Ishikawa (cell line): ENCODE measurements around the gene EML3.

Source experiments
- CEBPB ChIP-seq: IDR thresholded peaks from 2 replicates; pipeline ENCODE4 v1.6.1; 2012
- CREB1 ChIP-seq: IDR thresholded peaks from 2 replicates; pipeline ENCODE4 v1.6.1; 2012; ENCODE audit warnings: low read depth
- EGR1 ChIP-seq: IDR thresholded peaks from 2 replicates; pipeline ENCODE4 v1.6.1; 2012
- EP300 ChIP-seq: IDR thresholded peaks from 2 replicates; pipeline ENCODE4 v1.6.1; 2012; ENCODE audit warnings: borderline replicate concordance
- FOXM1 ChIP-seq: IDR thresholded peaks from 2 replicates; pipeline ENCODE4 v1.6.1; 2012; ENCODE audit warnings: low read depth, borderline replicate concordance
- NFIC ChIP-seq: IDR thresholded peaks from 2 replicates; pipeline ENCODE4 v1.6.1; 2012
- RAD21 ChIP-seq: IDR thresholded peaks from 2 replicates; pipeline ENCODE4 v1.6.1; 2012; ENCODE audit warnings: low read depth
- TAF1 ChIP-seq: IDR thresholded peaks from 2 replicates; pipeline ENCODE4 v1.6.1; 2012; ENCODE audit warnings: low read depth, mild to moderate bottlenecking
- TCF12 ChIP-seq: IDR thresholded peaks from 2 replicates; pipeline ENCODE4 v1.6.1; 2012; ENCODE audit warnings: low read depth
- TEAD4 ChIP-seq: IDR thresholded peaks from 2 replicates; pipeline ENCODE4 v1.6.1; 2012
- YY1 ChIP-seq: IDR thresholded peaks from 2 replicates; pipeline ENCODE4 v1.6.1; 2012; ENCODE audit warnings: low read depth
- ZBTB7A ChIP-seq: IDR thresholded peaks from 2 replicates; pipeline ENCODE4 v1.6.1; 2012; ENCODE audit warnings: low read depth
- TF ChIP-seq, protein P1 (sequence below): IDR thresholded peaks from 2 replicates; pipeline ENCODE4 v1.6.1; 2012
- TF ChIP-seq, protein P2 (sequence below): IDR thresholded peaks from 2 replicates; pipeline ENCODE4 v1.6.1; 2012
- TF ChIP-seq, protein P3 (sequence below): IDR thresholded peaks from 2 replicates; pipeline ENCODE4 v1.6.1; 2012; ENCODE audit warnings: low read depth, mild to moderate bottlenecking

The EML3 gene

DNA sequence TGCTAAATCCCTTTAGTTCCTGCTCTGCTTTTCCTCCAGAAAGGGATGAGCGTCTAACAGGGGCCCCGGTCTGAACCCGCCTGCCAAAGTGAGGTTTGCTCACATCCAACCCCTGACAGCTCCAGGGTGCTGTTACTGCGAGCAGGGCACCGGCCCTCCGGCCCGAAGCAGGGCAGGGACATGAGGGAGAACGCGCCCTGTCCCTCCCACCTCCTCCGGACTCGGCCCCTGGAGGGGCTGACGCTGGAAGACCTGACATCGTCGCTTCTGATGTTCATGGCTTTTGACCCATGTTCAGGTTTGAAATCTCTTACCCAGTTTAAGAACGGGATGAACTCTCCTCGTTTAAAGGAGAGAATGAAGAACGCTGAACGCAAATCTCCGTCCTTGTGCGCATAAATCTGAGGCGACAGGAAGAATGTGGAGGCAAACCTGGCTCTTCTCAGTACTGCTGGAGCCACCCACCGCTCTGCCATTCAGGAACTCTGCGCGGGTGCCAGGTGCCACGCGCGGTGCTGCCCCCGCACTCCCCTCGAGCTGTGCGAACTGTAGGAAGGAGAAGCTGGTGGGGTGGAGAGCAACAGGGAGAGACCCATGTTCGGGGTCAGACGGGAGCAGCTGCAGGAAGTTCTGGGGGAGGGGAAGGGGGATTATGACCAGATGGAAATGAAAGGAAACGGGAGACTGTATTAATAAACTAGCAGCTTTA is 38.1 kb downstream of the EML3 start:
- no peak for TF ChIP-seq EP300
- TF ChIP-seq RAD21: no peak
- no peak for TF ChIP-seq YY1
- TF ChIP-seq, protein P1, sequence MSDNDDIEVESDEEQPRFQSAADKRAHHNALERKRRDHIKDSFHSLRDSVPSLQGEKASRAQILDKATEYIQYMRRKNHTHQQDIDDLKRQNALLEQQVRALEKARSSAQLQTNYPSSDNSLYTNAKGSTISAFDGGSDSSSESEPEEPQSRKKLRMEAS: no peak
- TF ChIP-seq TEAD4: no peak
- no peak for TF ChIP-seq FOXM1
- no peak for TF ChIP-seq NFIC
- TF ChIP-seq CREB1: no peak
- TF ChIP-seq TAF1: no peak
- TF ChIP-seq TCF12: no peak
- TF ChIP-seq CEBPB: no peak
- TF ChIP-seq ZBTB7A: no peak
- TF ChIP-seq EGR1: no peak
- TF ChIP-seq, protein P2, sequence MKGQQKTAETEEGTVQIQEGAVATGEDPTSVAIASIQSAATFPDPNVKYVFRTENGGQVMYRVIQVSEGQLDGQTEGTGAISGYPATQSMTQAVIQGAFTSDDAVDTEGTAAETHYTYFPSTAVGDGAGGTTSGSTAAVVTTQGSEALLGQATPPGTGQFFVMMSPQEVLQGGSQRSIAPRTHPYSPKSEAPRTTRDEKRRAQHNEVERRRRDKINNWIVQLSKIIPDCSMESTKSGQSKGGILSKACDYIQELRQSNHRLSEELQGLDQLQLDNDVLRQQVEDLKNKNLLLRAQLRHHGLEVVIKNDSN: no peak

DNA sequence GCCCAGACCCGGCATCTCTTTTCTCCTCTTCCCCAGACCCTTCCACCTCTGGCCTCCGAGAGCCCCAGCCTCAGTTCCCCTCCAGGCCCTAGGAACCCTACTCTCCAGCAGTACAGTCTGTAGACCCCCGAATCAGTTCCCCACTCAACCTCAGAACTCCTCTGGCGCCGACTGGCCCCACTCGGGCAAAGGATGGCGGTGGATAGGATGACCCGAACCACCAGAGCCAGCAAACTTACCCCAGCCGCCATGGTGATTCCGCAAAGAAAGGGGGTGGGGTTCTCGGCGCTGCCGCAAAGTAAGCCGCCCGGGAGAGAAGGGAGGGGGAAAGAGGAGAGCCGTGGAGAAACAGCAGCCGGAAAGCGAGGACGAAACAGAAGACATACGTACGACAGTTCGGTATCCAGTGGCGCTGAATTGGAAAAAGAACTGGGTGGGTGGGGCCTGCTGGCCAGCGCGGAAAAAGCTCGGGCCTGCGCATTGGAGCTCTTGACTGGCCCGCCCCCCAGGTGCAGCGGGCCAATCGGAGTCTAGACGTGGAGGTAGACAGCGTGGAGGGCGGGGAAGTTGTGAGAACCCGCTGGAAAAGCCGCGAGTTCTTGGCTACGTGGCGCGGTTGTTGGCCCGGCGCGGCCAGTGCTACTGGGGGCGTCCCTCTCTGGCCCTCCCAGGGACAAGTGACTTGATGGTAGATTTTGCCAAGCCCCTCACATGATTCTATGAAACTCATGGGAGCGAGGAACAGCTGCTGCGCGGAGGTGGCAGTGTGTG is 38.8 kb downstream of the EML3 start, which contains the start of gene EEF1G:
EEF1G (minus strand) TSS at position 300 of the 771 bp plus-strand sequence; CDS start at position 251, 49 bp downstream.
- TF ChIP-seq CEBPB: no peak
- TF ChIP-seq, protein P1: peak; percentile 73
- no peak for TF ChIP-seq ZBTB7A
- no peak for TF ChIP-seq RAD21
- TF ChIP-seq, protein P3, sequence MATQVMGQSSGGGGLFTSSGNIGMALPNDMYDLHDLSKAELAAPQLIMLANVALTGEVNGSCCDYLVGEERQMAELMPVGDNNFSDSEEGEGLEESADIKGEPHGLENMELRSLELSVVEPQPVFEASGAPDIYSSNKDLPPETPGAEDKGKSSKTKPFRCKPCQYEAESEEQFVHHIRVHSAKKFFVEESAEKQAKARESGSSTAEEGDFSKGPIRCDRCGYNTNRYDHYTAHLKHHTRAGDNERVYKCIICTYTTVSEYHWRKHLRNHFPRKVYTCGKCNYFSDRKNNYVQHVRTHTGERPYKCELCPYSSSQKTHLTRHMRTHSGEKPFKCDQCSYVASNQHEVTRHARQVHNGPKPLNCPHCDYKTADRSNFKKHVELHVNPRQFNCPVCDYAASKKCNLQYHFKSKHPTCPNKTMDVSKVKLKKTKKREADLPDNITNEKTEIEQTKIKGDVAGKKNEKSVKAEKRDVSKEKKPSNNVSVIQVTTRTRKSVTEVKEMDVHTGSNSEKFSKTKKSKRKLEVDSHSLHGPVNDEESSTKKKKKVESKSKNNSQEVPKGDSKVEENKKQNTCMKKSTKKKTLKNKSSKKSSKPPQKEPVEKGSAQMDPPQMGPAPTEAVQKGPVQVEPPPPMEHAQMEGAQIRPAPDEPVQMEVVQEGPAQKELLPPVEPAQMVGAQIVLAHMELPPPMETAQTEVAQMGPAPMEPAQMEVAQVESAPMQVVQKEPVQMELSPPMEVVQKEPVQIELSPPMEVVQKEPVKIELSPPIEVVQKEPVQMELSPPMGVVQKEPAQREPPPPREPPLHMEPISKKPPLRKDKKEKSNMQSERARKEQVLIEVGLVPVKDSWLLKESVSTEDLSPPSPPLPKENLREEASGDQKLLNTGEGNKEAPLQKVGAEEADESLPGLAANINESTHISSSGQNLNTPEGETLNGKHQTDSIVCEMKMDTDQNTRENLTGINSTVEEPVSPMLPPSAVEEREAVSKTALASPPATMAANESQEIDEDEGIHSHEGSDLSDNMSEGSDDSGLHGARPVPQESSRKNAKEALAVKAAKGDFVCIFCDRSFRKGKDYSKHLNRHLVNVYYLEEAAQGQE: 0 out of 2 replicates have a peak, but pooled peaks have one; percentile 19
- no peak for TF ChIP-seq EGR1
- TF ChIP-seq FOXM1: no peak
- no peak for TF ChIP-seq EP300
- TF ChIP-seq, protein P2: 0 out of 2 replicates have a peak, but pooled peaks have one; percentile 4
- peak; percentile 92 for TF ChIP-seq YY1
- TF ChIP-seq TCF12: peak; percentile 42; the same call in 1 of the 2 replicates
- no peak; the same call in 1 of the 2 replicates for TF ChIP-seq NFIC
- no peak for TF ChIP-seq CREB1
- TF ChIP-seq TEAD4: no peak
- peak; percentile 100 for TF ChIP-seq TAF1

DNA sequence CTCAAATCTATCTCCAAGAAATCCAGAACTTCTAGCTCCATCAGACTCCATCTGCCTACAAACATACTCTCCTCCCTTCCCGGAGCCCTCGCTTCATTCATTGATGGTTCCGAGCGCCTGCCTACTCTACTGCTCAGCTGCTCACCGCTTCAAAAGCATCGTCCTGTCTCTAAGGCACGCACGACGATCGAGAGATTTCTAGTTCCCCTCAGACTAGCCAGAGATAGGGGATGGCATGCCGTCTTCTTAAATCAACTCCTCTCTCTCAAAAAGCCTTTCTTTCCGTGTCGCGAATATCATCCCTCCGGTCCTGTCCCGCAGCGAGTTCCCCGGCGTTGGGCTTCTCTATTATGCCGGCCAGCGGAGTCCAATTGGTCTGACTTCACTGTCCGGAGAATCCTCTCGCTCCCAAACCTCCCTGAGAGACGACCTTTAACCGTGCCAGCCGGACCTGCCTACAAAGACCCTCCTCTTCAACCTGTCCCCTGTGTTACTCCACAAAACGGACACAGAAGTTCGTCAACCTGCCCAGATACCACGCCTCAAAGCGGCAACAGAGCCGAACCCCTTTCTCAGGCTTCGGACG is 39.5 kb downstream of the EML3 start:
- TF ChIP-seq ZBTB7A: no peak
- 0 out of 2 replicates have a peak, but pooled peaks have one; percentile 5 for TF ChIP-seq EGR1

DNA sequence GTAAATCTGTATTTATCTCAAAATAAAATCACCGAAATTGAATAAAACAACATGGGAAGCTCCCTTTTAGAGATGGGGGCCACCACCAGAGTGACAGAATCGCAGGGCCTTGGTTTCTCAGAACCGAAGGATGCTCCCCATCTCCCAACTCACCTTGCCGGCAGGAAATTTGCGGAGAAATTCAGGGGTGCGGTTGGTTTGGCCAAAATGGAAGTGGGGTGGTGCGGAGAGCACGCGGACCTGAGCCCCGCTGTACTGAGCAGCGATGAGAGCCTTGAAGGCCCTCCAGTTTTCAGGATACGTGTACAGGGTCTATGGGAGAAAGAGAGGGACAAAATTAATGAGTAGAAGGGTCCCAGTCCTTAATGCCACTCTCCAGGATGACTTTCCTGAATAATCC is 40.1 kb downstream of the EML3 start:
- TF ChIP-seq TAF1 (0 out of 2 replicates have a peak, but pooled peaks have one; percentile 30), TCF12 (no peak), CEBPB (no peak), EP300 (no peak), EGR1 (no peak), YY1 (no peak), NFIC (no peak)

DNA sequence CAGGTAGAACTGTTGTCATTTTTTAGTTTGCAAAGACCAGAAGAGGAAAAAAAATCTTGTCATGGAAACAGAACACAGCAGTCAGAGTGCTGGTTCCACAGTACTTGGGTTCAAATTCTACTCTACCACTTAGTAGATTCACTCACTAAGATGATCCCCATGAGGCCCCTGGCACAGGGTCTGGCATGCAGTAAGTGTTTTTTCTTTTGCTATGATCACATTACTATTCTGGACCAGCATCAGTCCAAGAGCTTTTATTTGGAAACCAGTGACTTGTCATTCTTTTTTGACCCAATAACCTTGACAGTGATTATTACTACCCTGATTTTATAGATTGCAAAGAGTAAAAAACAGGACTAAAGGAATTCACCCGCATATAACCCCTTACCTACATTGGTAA is 43.0 kb downstream of the EML3 start:
- TF ChIP-seq TAF1 (no peak), EGR1 (no peak), TEAD4 (no peak), CREB1 (no peak), FOXM1 (no peak), YY1 (no peak), TCF12 (no peak), ZBTB7A (no peak)
- TF ChIP-seq, protein P2: no peak
- TF ChIP-seq, protein P1: no peak
- TF ChIP-seq, protein P3: no peak
